CD8-positive, alpha-beta memory T cell (primary cell): ENCODE results near the gene SH3GLB2. TPM values are rescaled to one million over a fixed set of nuclear protein-coding genes. Genes with fewer than 3 reads are reported as not detected.
A peak's percentile ranks its signal among the peaks of the same experiment; 100 is the strongest.

ENCODE experiments used
- CTCF ChIA-PET: fragments of 350-600 bp; sonication (Branson Sonifier 250); formaldehyde crosslinking; loops from one replicate; lab custom pipeline; 2021; ENCODE audit warnings: antibody characterized with exemption; lab: Charles Lee
- POLR2A ChIA-PET: fragments of 350-600 bp; sonication (Branson Sonifier 250); formaldehyde crosslinking; loops from one replicate; lab custom pipeline; 2021; ENCODE audit warnings: antibody characterized with exemption; lab: Charles Lee
- DNase-seq, 5 donors: peaks; one replicate each; pipeline versions ENCODE4 v3.0.0 to v3.0.0-alpha.2; 2020 to 2022; ENCODE audit warnings: mixed read lengths in 1 of 5
- H3K27ac ChIP-seq: one replicate; pipeline ENCODE4 v1.7.0; 2013; ENCODE audit warnings: low read depth, mild to moderate bottlenecking, low read length, moderate library complexity
- H3K27me3 ChIP-seq: 2 replicates; pipeline ENCODE4 v1.7.0; 2013; ENCODE audit warnings: low read length, mild to moderate bottlenecking; ENCODE audit not compliant: insufficient read depth, poor library complexity, severe bottlenecking
- H3K36me3 ChIP-seq: 2 replicates; pipeline ENCODE4 v1.7.0; 2013; ENCODE audit warnings: mild to moderate bottlenecking, low read length, moderate library complexity; ENCODE audit not compliant: insufficient read depth
- H3K4me1 ChIP-seq: 2 replicates; pipeline ENCODE4 v1.7.0; 2013; ENCODE audit warnings: mild to moderate bottlenecking, low read length, moderate library complexity; ENCODE audit not compliant: insufficient read depth
- H3K4me3 ChIP-seq: 2 replicates; pipeline ENCODE4 v1.7.0; 2013; ENCODE audit warnings: mild to moderate bottlenecking, low read length
- H3K9me3 ChIP-seq: 2 replicates; pipeline ENCODE4 v1.7.0; 2013; ENCODE audit warnings: mild to moderate bottlenecking, low read length
- H3K27ac Mint-ChIP-seq, 8 donors: one replicate each; pipeline ENCODE4 v1.8.0; 2020 to 2021; ENCODE audit warnings: mixed read lengths in 8 of 8, mild to moderate bottlenecking in 6 of 8, inconsistent platforms in 3 of 8, moderate library complexity in 3 of 8
- H3K27me3 Mint-ChIP-seq, 2 donors: one replicate each; pipeline ENCODE4 v1.8.0; 2020 to 2021; ENCODE audit warnings: mixed read lengths in 2 of 2, mild to moderate bottlenecking in 1 of 2, moderate library complexity in 1 of 2
- H3K36me3 Mint-ChIP-seq, 3 donors: one replicate each; pipeline ENCODE4 v1.8.0; 2020 to 2021; ENCODE audit warnings: mixed read lengths in 3 of 3, inconsistent platforms in 1 of 3, mild to moderate bottlenecking in 1 of 3
- H3K4me1 Mint-ChIP-seq, 3 donors: one replicate each; pipeline ENCODE4 v1.8.0; 2020 to 2021; ENCODE audit warnings: mixed read lengths in 3 of 3, inconsistent platforms in 1 of 3, mild to moderate bottlenecking in 1 of 3
- H3K4me3 Mint-ChIP-seq, 7 donors: one replicate each; pipeline ENCODE4 v1.8.0; 2020 to 2021; ENCODE audit warnings: mixed read lengths in 7 of 7, mild to moderate bottlenecking in 6 of 7, moderate library complexity in 4 of 7, inconsistent platforms in 2 of 7
- H3K9me3 Mint-ChIP-seq, 5 donors: one replicate each; pipeline ENCODE4 v1.8.0; 2020 to 2022; ENCODE audit warnings: mixed read lengths in 5 of 5, mild to moderate bottlenecking in 3 of 5, moderate library complexity in 2 of 5, inconsistent platforms in 1 of 5
- polyA plus RNA-seq: library from polyadenylated mRNA; unstranded; fragments of 300-500 nt; fragmentation: Illumina TruSeq; gene quantifications from one replicate; pipeline ENCODE4 v1.2.3, GENCODE V29; 2021
- total RNA-seq, 2 experiments: library from RNA; stranded (reverse); gene quantifications; one replicate each; pipeline ENCODE4 v1.2.3, GENCODE V29; 2021

The SH3GLB2 gene
- total and polyA plus RNA-seq, 3 experiments from 2014 or later, result 36.2 to 58.3 (median 55.0) TPM

GRCh38 chr9:129063061-129063460 is 34.9 kb upstream of the SH3GLB2 start:
- no peak overlapping the region for H3K27ac ChIP-seq
- Mint-ChIP-seq H3K9me3 (no peaks in the 10 kb centered on the region), H3K27ac (no peak overlapping the region), H3K4me1 (peaks cover 0 to under 1% (median 0%) of the 10 kb centered on the region in 3 donors), H3K36me3 (peaks cover 3 to 67% (median 4%) of the 10 kb centered on the region in 3 donors), H3K27me3 (no peaks in the 10 kb centered on the region), H3K4me3 (no peak overlapping the region)
- H3K4me3 ChIP-seq, result no peak overlapping the region
- no peaks in the 10 kb centered on the region for H3K27me3 ChIP-seq
- ChIA-PET CTCF (no interaction called here), POLR2A (no interaction called here)
- H3K4me1 ChIP-seq, result no peaks in the 10 kb centered on the region
- DNase-seq, result no peak
- no peaks in the 10 kb centered on the region for H3K9me3 ChIP-seq
- peaks cover 5% of the 10 kb centered on the region for H3K36me3 ChIP-seq

GRCh38 chr9:129060991-129061390 is 32.9 kb upstream of the SH3GLB2 start:
- Histone ChIP-seq H3K27ac (no peak overlapping the region), H3K36me3 (peaks cover 4% of the 10 kb centered on the region), H3K9me3 (no peaks in the 10 kb centered on the region), H3K27me3 (no peaks in the 10 kb centered on the region), H3K4me3 (no peak overlapping the region), H3K4me1 (no peaks in the 10 kb centered on the region)
- Mint-ChIP-seq H3K36me3 (peaks cover 4 to 70% (median 7%) of the 10 kb centered on the region in 3 donors), H3K4me1 (no peaks in the 10 kb centered on the region), H3K27ac (no peak overlapping the region), H3K9me3 (no peaks in the 10 kb centered on the region), H3K27me3 (no peaks in the 10 kb centered on the region), H3K4me3 (no peak overlapping the region)
- no peak for DNase-seq
- ChIA-PET CTCF (no interaction called here), POLR2A (no interaction called here)

- Mint-ChIP-seq H3K36me3 (peaks cover 4 to 64% (median 4%) of the 10 kb centered on the region in 3 donors), H3K27ac (peak overlapping the region in 1 of 8 donors; percentile 69), H3K9me3 (no peaks in the 10 kb centered on the region), H3K4me3 (peak overlapping the region in 1 of 7 donors; percentile 54), H3K4me1 (no peaks in the 10 kb centered on the region), H3K27me3 (no peaks in the 10 kb centered on the region)
- ChIA-PET POLR2A (no interaction called here), CTCF (no interaction called here)
- Histone ChIP-seq H3K27me3 (no peaks in the 10 kb centered on the region), H3K36me3 (no peaks in the 10 kb centered on the region), H3K9me3 (no peaks in the 10 kb centered on the region), H3K4me1 (no peaks in the 10 kb centered on the region), H3K27ac (no peak overlapping the region), H3K4me3 (no peak overlapping the region)
- no peak for DNase-seq
These were observed 32.0 kb upstream of the SH3GLB2 start for GRCh38 chr9:129059796-129060785.

GRCh38 chr9:129058965-129059795 is 31.0 kb upstream of the SH3GLB2 start:
- Mint-ChIP-seq H3K36me3 (peaks cover 4 to 65% (median 9%) of the 10 kb centered on the region in 3 donors), H3K27me3 (no peaks in the 10 kb centered on the region), H3K4me1 (no peaks in the 10 kb centered on the region), H3K4me3 (no peak overlapping the region), H3K27ac (peak overlapping the region in 2 of 8 donors; percentile 43 to 50), H3K9me3 (no peaks in the 10 kb centered on the region)
- no peaks in the 10 kb centered on the region for H3K27me3 ChIP-seq
- CTCF ChIA-PET, result interaction anchor here (0.7 kb wide), 1 partner anchor 1149 kb away, joined by 3 read pairs; no protein-coding TSS in a partner anchor
- H3K4me1 ChIP-seq, result no peaks in the 10 kb centered on the region
- no peaks in the 10 kb centered on the region for H3K9me3 ChIP-seq
- peaks cover 4% of the 10 kb centered on the region for H3K36me3 ChIP-seq
- no peak for DNase-seq
- POLR2A ChIA-PET, result no interaction called here
- H3K27ac ChIP-seq, result no peak overlapping the region
- H3K4me3 ChIP-seq, result no peak overlapping the region

- peaks cover 0 to 66% (median 11%) of the 10 kb centered on the region in 3 donors for H3K36me3 Mint-ChIP-seq
- H3K4me1 Mint-ChIP-seq, result no peaks in the 10 kb centered on the region
- no peak overlapping the region for H3K27ac Mint-ChIP-seq
- no peak overlapping the region for H3K4me3 Mint-ChIP-seq
- ChIA-PET CTCF (no interaction called here), POLR2A (no interaction called here)
- Histone ChIP-seq H3K36me3 (peaks cover 5% of the 10 kb centered on the region), H3K9me3 (no peaks in the 10 kb centered on the region), H3K4me3 (no peak overlapping the region), H3K4me1 (no peaks in the 10 kb centered on the region), H3K27ac (no peak overlapping the region), H3K27me3 (no peaks in the 10 kb centered on the region)
- H3K27me3 Mint-ChIP-seq, result no peaks in the 10 kb centered on the region
- H3K9me3 Mint-ChIP-seq, result no peaks in the 10 kb centered on the region
- DNase-seq, result no peak
These were observed 26.2 kb upstream of the SH3GLB2 start for GRCh38 chr9:129054163-129054851.

- POLR2A ChIA-PET, result no interaction called here
- H3K4me3 ChIP-seq, result no peak overlapping the region
- Mint-ChIP-seq H3K27me3 (no peaks in the 10 kb centered on the region), H3K36me3 (peaks cover 0 to 69% (median 11%) of the 10 kb centered on the region in 3 donors), H3K9me3 (no peaks in the 10 kb centered on the region), H3K4me1 (no peaks in the 10 kb centered on the region), H3K27ac (peak overlapping the region in 1 of 8 donors; percentile 43), H3K4me3 (no peak overlapping the region)
- no peaks in the 10 kb centered on the region for H3K9me3 ChIP-seq
- H3K36me3 ChIP-seq, result peaks cover 10% of the 10 kb centered on the region
- DNase-seq, result no peak
- no peaks in the 10 kb centered on the region for H3K4me1 ChIP-seq
- no peaks in the 10 kb centered on the region for H3K27me3 ChIP-seq
- CTCF ChIA-PET, result no interaction called here
- no peak overlapping the region for H3K27ac ChIP-seq
These were observed 24.9 kb upstream of the SH3GLB2 start for GRCh38 chr9:129053020-129053419.

- Mint-ChIP-seq H3K9me3 (no peaks in the 10 kb centered on the region), H3K27me3 (no peaks in the 10 kb centered on the region), H3K4me3 (no peak overlapping the region), H3K36me3 (peaks cover 0 to 69% (median 9%) of the 10 kb centered on the region in 3 donors), H3K27ac (peak overlapping the region in 1 of 8 donors; percentile 36), H3K4me1 (no peaks in the 10 kb centered on the region)
- Histone ChIP-seq H3K27ac (no peak overlapping the region), H3K4me1 (no peaks in the 10 kb centered on the region), H3K9me3 (no peaks in the 10 kb centered on the region), H3K27me3 (no peaks in the 10 kb centered on the region), H3K36me3 (peaks cover 10% of the 10 kb centered on the region), H3K4me3 (no peak overlapping the region)
- no peak for DNase-seq
- CTCF ChIA-PET, result no interaction called here
- POLR2A ChIA-PET, result no interaction called here
These were observed 24.5 kb upstream of the SH3GLB2 start for GRCh38 chr9:129052592-129052991.
